GM18870 (cell line): ENCODE measurements around the gene CAMTA1.

Source experiments
- ATAC-seq: cut with Tn5 transposase; IDR thresholded peaks from one replicate; pipeline ENCODE4 v1.9.1; 2021; ENCODE audit warnings: moderate library complexity; ENCODE audit not compliant: unreplicated experiment

CAMTA1 gene

GRCh38 chr1:7454052-7454815 is 669.0 kb downstream of the CAMTA1 start:
- no peak for ATAC-seq

DNA sequence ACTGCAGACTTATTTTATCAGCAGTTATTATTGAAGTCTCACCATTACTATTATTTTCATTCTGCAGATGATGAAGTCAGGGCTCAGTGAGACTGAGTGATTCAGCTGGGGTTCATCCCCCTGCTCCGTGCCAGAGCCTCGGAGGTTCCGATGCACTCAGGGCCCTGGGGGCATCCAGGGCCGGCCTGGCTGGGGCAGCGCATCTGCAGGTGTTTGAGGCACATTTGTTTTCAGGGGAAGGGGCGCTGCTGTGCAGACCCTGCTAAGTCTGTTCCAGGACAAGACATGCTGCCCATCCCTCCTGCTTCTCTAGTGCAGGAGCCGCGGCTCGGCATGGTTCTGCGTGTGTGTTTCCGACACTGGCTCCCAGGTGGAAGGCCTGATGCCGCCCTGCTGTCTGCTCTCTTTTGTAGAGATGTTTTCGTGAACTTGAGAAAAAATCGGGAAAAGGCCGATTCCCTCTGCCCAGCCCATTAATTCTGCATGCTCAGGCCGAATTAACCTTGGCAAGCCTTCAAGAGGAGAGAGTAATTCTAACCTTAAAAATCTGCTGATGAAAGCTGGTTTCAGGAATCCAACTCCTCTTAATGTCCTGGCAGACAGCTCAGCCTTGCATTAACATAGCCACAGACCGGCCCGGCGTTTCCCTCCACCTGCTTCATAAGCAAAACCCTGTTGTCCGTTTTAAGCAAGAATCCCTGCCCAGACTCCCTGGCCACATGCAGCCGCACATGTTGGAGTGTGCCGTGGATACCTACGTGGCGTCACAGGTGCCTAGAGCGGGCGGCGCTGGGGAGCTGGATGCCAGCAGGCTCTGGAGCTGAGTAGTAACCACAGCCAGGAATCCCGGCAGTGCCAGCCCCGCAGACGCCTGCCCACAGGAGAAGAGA is 669.9 kb downstream of the CAMTA1 start:
- no peak for ATAC-seq

GRCh38 chr1:7455796-7456721 is 670.8 kb downstream of the CAMTA1 start:
- ATAC-seq: no peak

DNA sequence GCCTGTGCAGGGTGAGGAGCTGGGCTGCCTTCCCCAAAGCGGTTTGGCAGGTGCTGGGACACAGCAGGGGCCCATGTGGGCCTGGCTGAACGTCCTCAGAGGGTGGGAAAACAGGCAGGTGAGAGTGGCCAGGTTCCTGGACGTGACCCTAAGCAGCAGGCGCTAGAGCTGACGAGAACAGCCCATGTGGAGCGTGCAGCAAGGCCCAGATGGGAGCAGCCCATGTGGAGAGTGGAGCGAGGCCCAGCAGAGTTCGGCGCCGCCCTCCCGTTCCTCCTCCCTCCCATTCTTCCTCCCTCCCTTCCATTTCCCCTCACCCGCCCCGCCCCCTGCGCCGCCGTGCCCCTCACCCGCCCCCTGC is 671.4 kb downstream of the CAMTA1 start:
- no peak for ATAC-seq

- ATAC-seq: no peak
These were observed 672.6 kb downstream of the CAMTA1 start for GRCh38 chr1:7457811-7458210.

DNA sequence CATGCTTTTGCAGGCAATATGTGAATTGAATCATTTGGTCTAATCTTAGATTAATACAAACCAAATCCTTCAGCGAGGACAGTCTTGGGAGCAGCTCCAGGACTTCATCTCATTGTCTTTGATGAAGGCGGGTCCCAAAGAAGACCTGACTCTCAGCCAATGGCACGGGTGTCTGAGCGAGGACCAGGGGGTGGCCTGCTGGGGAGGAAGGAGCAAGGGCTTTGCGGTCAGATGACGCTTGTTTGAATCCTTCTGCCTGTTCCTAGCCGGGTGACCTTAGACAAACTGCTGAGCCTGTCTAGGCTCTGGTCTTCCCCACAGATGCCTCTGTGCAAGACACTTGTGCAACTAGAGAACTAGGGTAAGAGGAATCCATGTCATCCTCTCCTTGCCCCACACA is 673.7 kb downstream of the CAMTA1 start:
- no peak for ATAC-seq

- ATAC-seq: no peak
These were observed 674.7 kb downstream of the CAMTA1 start for GRCh38 chr1:7459914-7460313.

- ATAC-seq: no peak
These were observed 675.6 kb downstream of the CAMTA1 start for GRCh38 chr1:7460807-7461206.

- no peak for ATAC-seq
These were observed 677.4 kb downstream of the CAMTA1 start for GRCh38 chr1:7462617-7463016.

- no peak for ATAC-seq
These were observed 678.3 kb downstream of the CAMTA1 start for GRCh38 chr1:7463526-7463925.

DNA sequence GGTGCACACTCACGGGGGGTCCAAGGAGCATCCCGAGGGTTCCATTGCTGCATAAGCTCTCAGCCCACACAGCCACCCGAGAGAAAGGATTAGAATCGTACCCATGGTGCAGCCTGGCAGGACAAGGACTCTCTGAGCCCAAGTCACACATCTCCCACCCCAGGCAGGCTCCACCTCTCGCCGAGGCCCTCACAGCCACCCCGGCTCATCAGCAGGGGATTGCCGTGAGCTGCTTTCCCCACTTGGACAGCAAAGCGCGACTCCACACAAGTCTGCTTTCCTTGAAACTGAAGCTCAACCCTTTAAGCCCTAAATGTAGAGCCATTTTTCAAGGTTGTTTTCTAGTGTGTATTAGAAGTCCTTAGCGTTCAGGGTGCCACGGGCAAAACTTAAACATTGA is 679.5 kb downstream of the CAMTA1 start:
- ATAC-seq: no peak

- ATAC-seq: no peak
These were observed 682.4 kb downstream of the CAMTA1 start for GRCh38 chr1:7467476-7468175.

DNA sequence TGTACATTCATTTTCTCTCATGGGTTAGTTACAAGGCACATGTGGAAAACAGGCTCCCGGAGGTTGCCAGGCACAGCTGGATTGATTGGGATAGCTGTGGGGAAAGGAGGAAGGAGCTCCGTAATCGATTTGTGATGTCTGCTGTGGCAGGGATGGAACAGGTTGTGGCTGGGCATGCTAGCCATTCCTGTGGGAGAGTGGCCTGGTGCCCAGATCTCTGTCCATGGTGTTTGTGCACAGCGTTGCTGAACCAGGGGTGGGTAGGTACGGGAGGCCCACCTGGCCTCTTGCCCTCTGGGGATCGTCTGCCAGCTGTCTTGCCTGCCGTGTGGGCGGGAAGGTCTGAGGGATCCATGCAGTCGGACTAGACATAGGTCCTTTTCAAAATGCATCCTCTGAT is 683.0 kb downstream of the CAMTA1 start:
- no peak for ATAC-seq

GRCh38 chr1:7469255-7469938 is 684.1 kb downstream of the CAMTA1 start:
- no peak for ATAC-seq

- no peak for ATAC-seq
These were observed 685.8 kb downstream of the CAMTA1 start for GRCh38 chr1:7470904-7471638.

DNA sequence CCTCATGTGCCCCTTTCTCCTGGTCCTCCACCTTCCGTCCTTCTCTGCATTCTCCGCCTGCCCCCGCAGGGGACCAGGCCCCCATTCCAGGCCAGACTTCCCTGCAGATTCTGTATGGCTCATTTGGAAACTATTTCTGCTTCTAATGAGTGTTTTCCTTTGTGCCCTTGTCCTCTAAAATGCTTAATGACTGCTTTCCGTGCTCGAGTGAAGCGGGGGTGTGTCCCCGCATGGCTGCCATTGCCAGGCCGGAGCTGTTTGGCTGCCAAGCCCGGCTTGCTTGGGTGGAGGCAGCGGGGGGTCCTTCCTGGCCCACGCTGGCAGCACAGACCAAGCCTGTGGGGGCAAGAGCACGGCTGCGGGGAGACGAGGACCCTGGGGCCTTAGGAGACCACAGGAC is 686.6 kb downstream of the CAMTA1 start:
- no peak for ATAC-seq

DNA sequence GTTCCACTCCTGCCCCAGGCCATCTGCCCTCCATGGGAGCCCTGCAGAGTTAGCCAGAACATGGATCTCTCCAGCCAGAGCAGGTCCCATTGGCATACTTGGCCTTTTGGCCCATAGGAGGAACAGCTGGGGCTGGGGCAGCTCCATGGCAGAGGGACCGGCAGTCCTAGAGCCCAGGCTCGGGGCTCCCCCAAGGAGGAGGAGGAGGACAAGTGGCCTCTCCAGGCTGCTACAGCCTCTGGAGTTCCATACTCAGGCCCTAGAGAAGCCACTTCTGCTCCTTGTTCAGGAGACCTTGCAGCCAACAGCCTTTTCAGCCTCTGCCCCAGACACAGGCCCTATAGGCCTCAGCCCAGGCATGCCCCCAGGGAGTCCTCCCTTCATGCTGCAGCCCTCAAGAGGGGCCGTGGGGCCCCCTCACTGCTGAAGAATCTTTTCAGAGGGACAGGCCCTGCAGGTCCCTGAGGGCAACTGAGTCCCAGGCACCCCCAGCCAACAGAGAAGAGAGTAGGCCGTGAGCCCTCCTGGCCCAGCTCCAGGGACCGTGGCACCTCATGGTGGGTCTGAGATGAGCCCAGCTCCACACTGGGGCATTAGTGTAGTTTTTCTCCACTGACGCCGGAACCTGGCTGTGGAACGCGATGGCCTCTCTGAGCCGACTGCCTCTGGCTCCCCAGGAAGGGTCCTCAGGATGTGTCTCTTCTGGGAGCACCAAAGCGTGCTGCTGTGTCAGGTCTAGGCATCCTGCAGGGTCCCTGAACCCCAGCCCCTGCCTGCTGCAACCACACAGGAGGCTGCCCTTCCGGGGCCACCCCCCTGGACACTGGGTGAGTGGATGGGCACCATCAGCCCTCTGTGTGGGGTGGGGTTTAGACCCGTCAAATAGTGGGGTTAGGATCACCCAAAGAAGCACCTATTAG is 688.2 kb downstream of the CAMTA1 start:
- no peak for ATAC-seq

DNA sequence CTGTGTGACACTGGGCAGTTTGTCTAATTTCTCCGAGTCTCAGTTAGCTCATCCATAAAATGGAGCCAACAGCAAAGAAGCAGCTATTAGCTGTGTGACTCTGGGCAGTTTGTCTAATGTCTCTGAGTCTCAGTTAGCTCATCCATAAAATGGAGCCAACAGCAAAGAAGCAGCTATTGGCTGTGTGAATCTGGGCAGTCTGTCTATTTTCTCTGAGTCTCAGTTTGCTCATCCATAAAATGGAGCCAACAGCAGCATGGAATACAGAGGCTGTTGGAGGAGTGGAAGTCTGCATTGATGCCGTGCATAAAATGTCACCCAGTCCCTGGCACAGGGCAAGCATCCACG is 688.9 kb downstream of the CAMTA1 start:
- no peak for ATAC-seq
